ENCODE data around the gene ASS1.
"Not testable (repeated sequence)": the region's sequence is repeated elsewhere in the genome, so short reads cannot be mapped to it uniquely, and the experiment has no call there.

The ASS1 gene

DNA sequence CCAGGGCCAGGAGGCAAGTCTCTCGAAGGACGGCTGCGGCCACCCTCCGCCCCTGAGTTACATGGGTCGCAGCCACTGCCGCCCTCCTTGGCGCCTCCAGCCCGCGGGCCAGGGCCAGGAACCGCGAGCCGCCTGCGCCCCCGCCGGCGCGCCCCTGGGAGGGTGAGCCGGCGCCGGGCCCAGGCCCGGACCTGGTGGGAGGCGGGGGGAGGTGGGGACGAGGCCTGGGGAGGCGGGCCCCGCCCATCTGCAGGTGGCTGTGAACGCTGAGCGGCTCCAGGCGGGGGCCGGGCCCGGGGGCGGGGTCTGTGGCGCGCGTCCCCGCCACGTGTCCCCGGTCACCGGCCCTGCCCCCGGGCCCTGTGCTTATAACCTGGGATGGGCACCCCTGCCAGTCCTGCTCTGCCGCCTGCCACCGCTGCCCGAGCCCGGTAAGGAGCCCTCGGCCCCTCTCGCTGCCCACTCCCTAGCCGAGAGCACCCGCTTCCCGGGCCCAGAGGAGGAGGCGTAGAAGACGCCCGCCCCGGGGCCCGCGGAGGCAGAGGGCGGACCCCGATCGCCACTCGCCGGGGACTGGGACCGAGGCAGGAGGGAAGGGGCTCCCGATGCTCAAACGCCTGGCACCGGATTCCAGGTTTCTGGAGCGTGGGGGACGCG, at the start of gene ASS1:
ASS1 (plus strand) TSS at position 397 of the 657 bp plus-strand sequence. CDS start 7,268 bp downstream, outside the sequence.
- peak; percentile 42 for DNase-seq (ENCODE audit: low read depth)

DNA sequence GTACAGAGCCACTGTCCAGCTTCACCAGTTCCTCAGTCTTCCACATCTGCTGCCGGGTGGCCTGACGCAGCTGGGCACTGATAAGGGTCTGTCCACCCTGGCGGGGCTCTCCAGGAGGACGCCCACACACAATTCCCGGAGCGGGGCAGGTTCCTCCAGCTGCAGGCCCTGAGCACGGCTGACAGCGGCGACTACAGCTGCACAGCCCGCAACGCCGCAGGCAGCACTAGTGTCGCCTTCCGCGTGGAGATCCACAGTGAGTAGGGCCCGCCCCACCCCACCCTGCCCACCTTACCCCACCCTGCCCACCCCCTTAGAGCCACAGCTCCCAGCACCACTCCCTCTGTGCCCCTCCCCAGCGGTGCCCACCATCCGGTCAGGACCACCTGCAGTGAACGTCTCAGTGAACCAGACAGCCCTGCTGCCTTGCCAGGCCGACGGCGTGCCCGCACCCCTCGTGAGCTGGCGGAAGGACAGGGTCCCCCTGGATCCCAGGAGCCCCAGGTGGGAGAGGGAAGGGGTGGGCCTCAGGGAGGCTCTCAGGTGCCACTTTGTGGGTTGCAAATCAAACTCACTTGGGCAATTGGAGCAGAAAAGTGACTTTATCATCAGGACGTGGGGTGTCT, 48.8 kb upstream of the ASS1 start:
- DNase-seq (ENCODE audit: low read depth), result no peak

DNA sequence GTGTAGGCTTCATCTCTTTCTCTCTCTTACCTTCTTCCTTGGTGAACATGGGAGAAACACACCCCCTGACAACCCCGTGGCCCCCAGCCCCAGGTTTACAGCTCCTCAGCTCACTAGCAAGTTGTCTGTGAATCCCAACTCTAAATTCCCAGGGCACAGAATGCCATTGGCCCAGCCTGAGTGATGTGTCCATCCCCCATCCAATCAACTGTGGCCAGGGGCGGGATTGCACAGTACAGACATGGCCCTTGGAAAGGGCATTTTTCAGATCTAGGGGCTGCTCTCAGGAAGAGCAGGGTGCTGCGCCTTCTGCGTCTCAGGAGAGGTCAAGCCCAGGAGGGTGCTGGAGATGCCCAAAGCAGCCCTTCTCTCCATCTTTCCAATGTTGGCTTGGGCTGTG, 48.2 kb upstream of the ASS1 start:
- no peak for DNase-seq (ENCODE audit: low read depth)

DNA sequence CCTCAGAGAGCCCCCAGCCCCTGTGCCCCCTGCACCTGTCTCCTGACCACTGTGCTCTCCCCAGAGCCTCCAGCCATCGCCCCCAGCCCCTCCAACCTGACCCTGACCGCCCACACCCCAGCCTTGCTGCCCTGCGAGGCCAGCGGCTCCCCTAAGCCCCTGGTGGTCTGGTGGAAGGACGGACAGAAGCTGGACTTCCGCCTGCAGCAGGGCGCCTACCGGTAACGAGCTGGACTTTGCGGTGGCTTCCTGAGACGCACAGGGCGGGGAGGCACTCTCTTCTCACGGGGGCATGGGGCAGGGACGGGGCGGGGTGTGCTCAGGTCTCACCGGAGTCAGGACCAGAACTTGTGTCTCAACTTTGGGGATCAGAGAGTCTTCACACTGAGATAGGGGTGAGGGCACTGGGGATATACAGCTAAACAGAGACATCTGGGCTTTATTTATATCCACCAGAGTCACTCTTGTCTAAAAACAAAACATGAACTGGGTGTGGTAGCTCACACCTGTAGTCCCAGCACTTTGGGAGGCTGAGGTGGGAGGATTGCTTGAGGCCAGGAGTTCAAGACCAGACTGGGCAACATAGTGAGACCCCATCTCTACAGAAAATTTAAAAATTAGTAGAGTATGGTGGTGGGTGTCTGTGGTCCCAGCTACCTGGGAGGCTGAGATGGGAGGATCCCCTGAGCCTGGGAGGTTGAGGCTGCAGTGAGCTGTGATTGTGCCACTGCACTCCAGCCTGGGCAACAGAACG, 46.1 kb upstream of the ASS1 start:
- DNase-seq (ENCODE audit: low read depth), result no peak

GRCh38 chr9:130399768-130400167, 45.0 kb upstream of the ASS1 start:
- DNase-seq (ENCODE audit: low read depth), result no peak

GRCh38 chr9:130400870-130401269, 43.9 kb upstream of the ASS1 start:
- DNase-seq (ENCODE audit: low read depth), result no peak

GRCh38 chr9:130401742-130402141, 43.0 kb upstream of the ASS1 start:
- DNase-seq (ENCODE audit: low read depth), result not testable (repeated sequence)

GRCh38 chr9:130402243-130402642, 42.5 kb upstream of the ASS1 start:
- DNase-seq (ENCODE audit: low read depth), result no peak

GRCh38 chr9:130402645-130403440, 41.9 kb upstream of the ASS1 start:
- DNase-seq (ENCODE audit: low read depth), result no peak

DNA sequence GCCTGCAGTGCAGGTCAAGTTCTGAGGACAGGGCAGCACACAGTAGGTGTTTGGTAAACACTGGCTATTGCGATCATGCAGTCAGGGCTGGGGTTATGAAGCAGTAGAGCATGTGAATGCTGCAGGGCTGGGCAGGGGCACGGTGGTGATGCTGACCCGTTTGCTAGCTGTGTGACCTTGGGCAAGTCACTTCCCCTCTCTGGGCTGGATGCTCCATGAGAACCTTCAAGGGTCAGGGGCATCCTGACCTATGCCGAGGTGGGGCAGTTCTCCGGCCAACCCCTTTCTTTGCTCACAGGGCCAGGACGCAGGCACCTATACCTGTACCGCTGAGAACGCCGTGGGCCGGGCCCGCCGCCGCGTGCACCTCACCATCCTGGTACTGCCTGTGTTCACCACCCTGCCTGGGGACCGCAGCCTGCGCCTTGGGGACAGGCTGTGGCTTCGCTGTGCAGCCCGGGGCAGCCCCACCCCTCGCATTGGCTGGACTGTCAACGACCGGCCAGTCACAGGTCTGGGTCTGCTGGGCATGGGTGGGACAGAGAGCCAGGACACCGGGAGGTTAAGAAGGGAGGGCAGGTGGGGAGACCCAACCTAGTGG, 39.0 kb upstream of the ASS1 start:
- no peak for DNase-seq (ENCODE audit: low read depth)

DNA sequence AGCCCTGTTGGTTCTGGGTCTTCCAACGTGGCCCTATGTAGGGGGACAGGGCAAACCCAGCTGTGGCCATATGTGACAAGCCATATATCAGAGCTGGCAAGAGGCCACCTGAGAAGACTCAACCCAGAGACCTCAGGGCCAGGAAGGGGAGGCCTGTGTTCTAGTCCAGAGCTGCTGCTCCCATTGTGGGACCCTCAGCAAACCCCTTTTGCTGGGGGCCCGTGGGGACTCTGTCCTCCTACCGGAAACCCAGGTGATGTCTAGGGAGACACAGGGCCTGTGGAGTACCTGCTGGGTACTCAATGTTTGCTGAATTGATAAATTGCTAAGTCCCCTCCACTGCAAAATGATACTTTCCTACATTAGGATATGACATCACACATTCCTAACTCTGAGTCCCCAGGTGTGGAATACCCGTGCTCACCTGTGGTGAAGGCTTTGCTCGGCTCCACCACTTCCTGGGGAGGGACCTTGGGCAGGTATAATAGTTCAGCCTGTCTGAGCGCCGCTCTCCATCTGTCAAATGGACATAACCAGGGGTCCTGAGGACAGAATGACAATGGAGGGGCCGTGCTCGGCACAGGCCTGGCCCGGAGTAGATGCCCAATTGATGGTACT, 38.4 kb upstream of the ASS1 start:
- no peak for DNase-seq (ENCODE audit: low read depth)

GRCh38 chr9:130407916-130408663, 36.7 kb upstream of the ASS1 start:
- no peak for DNase-seq (ENCODE audit: low read depth)

DNA sequence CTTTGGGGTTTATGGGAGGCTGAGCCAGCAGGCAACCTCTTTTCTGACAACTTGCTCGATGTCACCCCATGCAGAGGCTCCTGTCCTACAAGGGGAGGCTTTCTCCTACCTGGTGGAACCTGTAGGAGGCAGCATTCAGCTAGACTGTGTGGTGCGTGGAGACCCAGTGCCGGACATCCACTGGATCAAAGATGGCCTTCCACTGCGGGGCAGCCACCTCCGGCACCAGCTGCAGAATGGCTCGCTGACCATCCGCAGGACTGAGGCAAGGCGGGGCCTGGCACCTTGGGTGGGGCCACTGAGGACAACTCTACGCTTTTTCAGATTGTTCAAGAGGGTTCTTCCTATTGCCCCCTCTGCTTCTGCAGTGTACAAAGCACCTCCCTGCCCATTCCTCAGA, 36.1 kb upstream of the ASS1 start:
- no peak for DNase-seq (ENCODE audit: low read depth)

- no peak for DNase-seq (ENCODE audit: low read depth)
Observed at GRCh38 chr9:130409246-130409645, 35.5 kb upstream of the ASS1 start.

- no peak for DNase-seq (ENCODE audit: low read depth)
Observed at GRCh38 chr9:130410443-130410842, 34.3 kb upstream of the ASS1 start.

GRCh38 chr9:130411566-130411915, 33.2 kb upstream of the ASS1 start:
- no peak for DNase-seq (ENCODE audit: low read depth)

DNA sequence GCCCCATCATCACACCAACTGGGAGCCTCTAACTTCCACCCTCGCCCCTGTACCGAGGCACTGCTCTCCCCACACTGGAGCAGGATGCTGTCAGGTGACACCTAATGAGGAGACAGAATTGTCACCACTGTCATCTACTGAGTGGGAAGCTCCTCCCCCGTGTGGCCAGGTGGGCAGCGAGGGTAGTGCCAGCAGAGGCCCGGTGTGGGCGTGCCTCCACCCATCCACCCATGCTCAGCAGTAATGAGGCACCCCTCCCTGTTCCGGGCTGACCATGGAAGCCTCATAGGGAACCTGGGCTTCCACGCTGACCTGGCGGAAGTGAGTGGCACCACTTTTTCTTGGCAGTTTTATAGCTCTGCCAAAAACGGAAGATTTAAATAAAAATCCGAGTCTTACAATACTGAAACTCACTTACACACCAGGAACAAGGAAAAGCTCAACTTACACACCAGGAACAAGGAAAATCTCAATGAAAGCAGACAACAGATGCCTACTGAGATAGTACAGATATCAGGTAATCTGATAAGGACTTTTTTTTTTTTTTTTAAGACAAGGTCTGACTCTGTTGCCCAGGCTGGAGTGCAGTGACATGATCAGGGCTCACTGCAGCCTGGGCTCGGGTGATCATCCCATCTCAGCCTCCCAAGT, 30.6 kb upstream of the ASS1 start:
- no peak for DNase-seq (ENCODE audit: low read depth)

- no peak for DNase-seq (ENCODE audit: low read depth)
Observed at GRCh38 chr9:130414910-130415746, 29.6 kb upstream of the ASS1 start.

GRCh38 chr9:130417602-130418001, 27.2 kb upstream of the ASS1 start:
- DNase-seq (ENCODE audit: low read depth), result no peak
